HG02623 (cell line): ENCODE measurements around the gene ULBP3.
"Not testable (repeated sequence)": the region's sequence is repeated elsewhere in the genome, so short reads cannot be mapped to it uniquely, and the experiment has no call there.

Experiments
- ATAC-seq: cut with Tn5 transposase; IDR thresholded peaks from one replicate; pipeline ENCODE4 v1.9.1; 2021; ENCODE audit warnings: moderate library complexity; ENCODE audit not compliant: unreplicated experiment

ULBP3 gene

GRCh38 chr6:150076196-150076893 lies 7.4 kb upstream of the ULBP3 start:
- ATAC-seq: no peak

GRCh38 chr6:150075034-150075421 lies 6.1 kb upstream of the ULBP3 start:
- ATAC-seq: no peak

- ATAC-seq: not testable (repeated sequence)
These were observed 5.6 kb upstream of the ULBP3 start for GRCh38 chr6:150074396-150075033.

GRCh38 chr6:150072201-150072600 lies 3.3 kb upstream of the ULBP3 start:
- ATAC-seq: no peak

GRCh38 chr6:150070236-150070818 lies 1.4 kb upstream of the ULBP3 start:
- no peak for ATAC-seq

GRCh38 chr6:150069706-150070105 lies 785 bp upstream of the ULBP3 start:
- ATAC-seq: no peak

- no peak for ATAC-seq
These were observed 770 bp downstream of the ULBP3 start for GRCh38 chr6:150068151-150068550.

GRCh38 chr6:150065083-150065482 lies 3.8 kb downstream of the ULBP3 start:
- ATAC-seq: no peak

- no peak for ATAC-seq
These were observed 5.3 kb downstream of the ULBP3 start for GRCh38 chr6:150063640-150064039.

GRCh38 chr6:150059973-150060372 lies 8.9 kb downstream of the ULBP3 start:
- ATAC-seq: not testable (repeated sequence)

GRCh38 chr6:150058986-150059385 lies 9.9 kb downstream of the ULBP3 start:
- no peak for ATAC-seq

GRCh38 chr6:150058231-150058792 lies 10.6 kb downstream of the ULBP3 start:
- no peak for ATAC-seq

GRCh38 chr6:150057501-150057951 lies 11.4 kb downstream of the ULBP3 start:
- ATAC-seq: no peak

- no peak for ATAC-seq
These were observed 12.0 kb downstream of the ULBP3 start for GRCh38 chr6:150056916-150057315.

- no peak for ATAC-seq
These were observed 12.8 kb downstream of the ULBP3 start for GRCh38 chr6:150056156-150056555.

- ATAC-seq: no peak
These were observed 13.8 kb downstream of the ULBP3 start for GRCh38 chr6:150055131-150055530.

GRCh38 chr6:150053450-150053849 lies 15.5 kb downstream of the ULBP3 start:
- no peak for ATAC-seq

GRCh38 chr6:150050846-150051245 lies 18.1 kb downstream of the ULBP3 start:
- ATAC-seq: no peak

GRCh38 chr6:150048099-150048498 lies 20.8 kb downstream of the ULBP3 start:
- ATAC-seq: no peak

- no peak for ATAC-seq
These were observed 22.0 kb downstream of the ULBP3 start for GRCh38 chr6:150046943-150047342.

- no peak for ATAC-seq
These were observed 24.2 kb downstream of the ULBP3 start for GRCh38 chr6:150044621-150045145.
